ENCODE data around the gene CHST12.

Gene CHST12

DNA sequence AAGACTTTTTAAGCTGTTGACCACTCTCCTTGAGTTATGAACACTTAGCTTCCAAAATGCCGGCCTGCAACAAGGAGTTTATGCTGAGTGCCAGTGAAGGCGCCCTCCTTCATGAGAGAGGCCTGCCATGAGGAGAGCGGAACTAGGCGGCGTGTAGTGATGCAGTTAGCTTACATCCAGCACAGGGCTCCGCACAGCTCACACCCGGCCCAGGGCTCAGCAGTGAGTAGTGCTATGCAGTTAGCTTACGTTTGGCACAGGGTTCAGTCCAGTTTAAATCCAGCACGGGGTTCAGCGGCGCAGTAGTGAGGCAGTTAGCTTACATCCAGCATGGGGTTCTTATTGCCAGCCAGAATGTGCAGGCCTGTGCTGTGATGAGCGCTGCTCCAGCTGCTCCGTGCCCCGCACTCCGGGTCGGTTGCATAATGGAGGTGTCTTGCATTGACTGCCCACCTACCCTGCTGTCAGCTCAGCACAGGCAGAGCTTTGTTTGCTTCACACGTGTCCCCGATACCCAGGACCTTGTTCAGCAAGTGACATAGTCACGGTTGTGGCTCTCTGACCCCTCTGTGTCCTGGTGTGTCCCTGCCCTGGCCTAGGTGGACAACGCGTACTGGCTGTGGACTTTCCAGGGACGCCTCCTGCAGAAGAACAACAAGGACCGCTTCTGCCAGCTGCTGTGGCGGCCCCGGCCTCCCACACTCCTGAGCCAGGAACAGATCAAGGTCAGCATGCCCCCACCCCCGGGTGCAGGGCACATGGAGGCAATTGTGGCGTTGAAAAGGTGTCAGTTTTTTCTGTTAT, 26.9 kb upstream of the CHST12 start:
- TF ChIP-seq TAF1 (IDR thresholded peaks at IDR 0.05; ENCODE audit: borderline replicate concordance, insufficient read depth, low read length) = no peak
- TF ChIP-seq SIN3A (IDR thresholded peaks at IDR 0.05; ENCODE audit: borderline replicate concordance, insufficient read depth, low read length) = no peak
- TF ChIP-seq, protein P1, sequence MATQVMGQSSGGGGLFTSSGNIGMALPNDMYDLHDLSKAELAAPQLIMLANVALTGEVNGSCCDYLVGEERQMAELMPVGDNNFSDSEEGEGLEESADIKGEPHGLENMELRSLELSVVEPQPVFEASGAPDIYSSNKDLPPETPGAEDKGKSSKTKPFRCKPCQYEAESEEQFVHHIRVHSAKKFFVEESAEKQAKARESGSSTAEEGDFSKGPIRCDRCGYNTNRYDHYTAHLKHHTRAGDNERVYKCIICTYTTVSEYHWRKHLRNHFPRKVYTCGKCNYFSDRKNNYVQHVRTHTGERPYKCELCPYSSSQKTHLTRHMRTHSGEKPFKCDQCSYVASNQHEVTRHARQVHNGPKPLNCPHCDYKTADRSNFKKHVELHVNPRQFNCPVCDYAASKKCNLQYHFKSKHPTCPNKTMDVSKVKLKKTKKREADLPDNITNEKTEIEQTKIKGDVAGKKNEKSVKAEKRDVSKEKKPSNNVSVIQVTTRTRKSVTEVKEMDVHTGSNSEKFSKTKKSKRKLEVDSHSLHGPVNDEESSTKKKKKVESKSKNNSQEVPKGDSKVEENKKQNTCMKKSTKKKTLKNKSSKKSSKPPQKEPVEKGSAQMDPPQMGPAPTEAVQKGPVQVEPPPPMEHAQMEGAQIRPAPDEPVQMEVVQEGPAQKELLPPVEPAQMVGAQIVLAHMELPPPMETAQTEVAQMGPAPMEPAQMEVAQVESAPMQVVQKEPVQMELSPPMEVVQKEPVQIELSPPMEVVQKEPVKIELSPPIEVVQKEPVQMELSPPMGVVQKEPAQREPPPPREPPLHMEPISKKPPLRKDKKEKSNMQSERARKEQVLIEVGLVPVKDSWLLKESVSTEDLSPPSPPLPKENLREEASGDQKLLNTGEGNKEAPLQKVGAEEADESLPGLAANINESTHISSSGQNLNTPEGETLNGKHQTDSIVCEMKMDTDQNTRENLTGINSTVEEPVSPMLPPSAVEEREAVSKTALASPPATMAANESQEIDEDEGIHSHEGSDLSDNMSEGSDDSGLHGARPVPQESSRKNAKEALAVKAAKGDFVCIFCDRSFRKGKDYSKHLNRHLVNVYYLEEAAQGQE (IDR thresholded peaks at IDR 0.05; ENCODE audit: insufficient read depth in 1 of 2, low read depth in 2 of 2, low read length in 2 of 2) = no peak
- no peak for TF ChIP-seq POLR2AphosphoS5 (IDR thresholded peaks at IDR 0.05; ENCODE audit: low read depth, low read length)
- TF ChIP-seq FOXP2 (optimal IDR thresholded peaks at IDR 0.05; ENCODE audit: borderline replicate concordance, extremely low read depth, extremely low read length, insufficient read depth) = no peak

DNA sequence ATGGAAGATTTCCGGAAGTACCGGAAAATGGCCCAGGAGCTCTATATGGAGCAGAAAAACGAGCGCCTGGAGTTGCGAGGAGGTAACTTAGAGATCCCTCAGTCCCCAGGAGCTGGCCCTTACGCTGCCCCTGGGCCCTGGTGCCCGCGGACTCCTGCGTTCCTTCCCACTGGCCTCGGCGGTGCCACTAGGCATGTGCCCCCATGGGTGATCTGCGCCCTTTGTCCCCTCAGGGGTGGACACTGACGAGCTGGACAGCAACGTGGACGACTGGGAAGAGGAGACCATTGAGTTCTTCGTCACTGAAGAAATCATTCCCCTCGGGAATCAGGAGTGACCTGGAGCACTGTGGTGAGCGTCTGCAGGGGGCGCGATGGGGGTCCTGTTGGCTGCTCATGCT, 24.2 kb upstream of the CHST12 start:
- TF ChIP-seq TAF1 (IDR thresholded peaks at IDR 0.05; ENCODE audit: borderline replicate concordance, insufficient read depth, low read length) (no peak), SIN3A (IDR thresholded peaks at IDR 0.05; ENCODE audit: borderline replicate concordance, insufficient read depth, low read length) (no peak)

DNA sequence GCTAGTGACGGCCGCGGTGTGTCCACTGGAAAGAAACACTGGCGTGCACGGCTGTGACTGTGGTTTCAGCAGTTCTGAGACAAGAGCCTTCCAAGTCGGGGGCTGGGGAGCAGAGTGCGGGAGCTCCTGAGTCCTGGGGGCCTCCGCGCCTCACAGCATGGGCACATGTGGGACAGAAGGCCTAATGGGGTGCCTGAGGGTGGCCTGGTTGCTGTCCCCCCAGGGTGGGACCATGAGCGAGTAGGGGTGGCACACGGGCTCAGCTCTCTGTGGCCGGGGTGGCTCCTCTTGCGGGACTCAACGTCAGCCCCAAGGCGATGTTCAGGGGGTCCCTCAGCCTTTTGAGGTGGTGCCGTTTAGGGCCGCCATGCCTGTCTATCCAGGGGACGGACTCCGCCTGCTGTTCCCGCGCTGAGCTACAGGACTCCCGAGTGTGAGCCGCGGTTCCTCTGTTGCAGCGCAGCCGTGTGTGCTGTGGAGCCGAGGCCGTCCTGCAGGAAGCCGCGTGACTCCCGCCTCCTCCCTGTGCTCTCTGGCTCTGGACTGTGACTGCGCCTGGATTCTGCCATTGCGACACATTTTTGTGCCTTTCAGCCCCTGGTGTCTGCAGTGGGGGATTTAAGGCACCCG, 23.5 kb upstream of the CHST12 start:
- TF ChIP-seq SIN3A (IDR thresholded peaks at IDR 0.05; ENCODE audit: borderline replicate concordance, insufficient read depth, low read length) (no peak), TAF1 (IDR thresholded peaks at IDR 0.05; ENCODE audit: borderline replicate concordance, insufficient read depth, low read length) (no peak), FOXP2 (optimal IDR thresholded peaks at IDR 0.05; ENCODE audit: borderline replicate concordance, extremely low read depth, extremely low read length, insufficient read depth) (no peak), POLR2AphosphoS5 (IDR thresholded peaks at IDR 0.05; ENCODE audit: low read depth, low read length) (no peak)
- TF ChIP-seq, protein P1 (IDR thresholded peaks at IDR 0.05; ENCODE audit: insufficient read depth in 1 of 2, low read depth in 2 of 2, low read length in 2 of 2) = no peak

DNA sequence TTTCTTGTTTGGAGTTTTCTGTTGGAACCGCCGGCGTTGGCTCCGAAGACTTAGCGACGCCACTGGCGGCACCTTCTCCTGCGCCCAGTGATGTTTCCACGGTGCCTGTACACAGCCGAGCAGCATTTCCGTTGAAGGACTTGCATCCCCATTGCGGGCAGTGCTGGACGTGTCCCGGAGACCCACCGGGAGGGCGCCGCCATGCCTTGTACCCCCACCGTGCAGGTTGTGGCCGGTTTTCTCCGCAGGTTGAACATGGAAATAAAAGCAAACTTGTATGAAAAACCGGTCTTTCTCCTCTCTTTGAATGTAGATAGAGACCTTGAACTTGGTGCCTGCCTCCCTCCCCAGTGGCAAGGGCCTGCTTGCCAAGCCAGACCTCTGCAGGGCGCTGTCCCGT, 22.9 kb upstream of the CHST12 start:
- TF ChIP-seq, protein P1 (IDR thresholded peaks at IDR 0.05; ENCODE audit: insufficient read depth in 1 of 2, low read depth in 2 of 2, low read length in 2 of 2) = no peak
- TF ChIP-seq SIN3A (IDR thresholded peaks at IDR 0.05; ENCODE audit: borderline replicate concordance, insufficient read depth, low read length) (no peak), FOXP2 (optimal IDR thresholded peaks at IDR 0.05; ENCODE audit: borderline replicate concordance, extremely low read depth, extremely low read length, insufficient read depth) (no peak), POLR2AphosphoS5 (IDR thresholded peaks at IDR 0.05; ENCODE audit: low read depth, low read length) (no peak), TAF1 (IDR thresholded peaks at IDR 0.05; ENCODE audit: borderline replicate concordance, insufficient read depth, low read length) (no peak)

DNA sequence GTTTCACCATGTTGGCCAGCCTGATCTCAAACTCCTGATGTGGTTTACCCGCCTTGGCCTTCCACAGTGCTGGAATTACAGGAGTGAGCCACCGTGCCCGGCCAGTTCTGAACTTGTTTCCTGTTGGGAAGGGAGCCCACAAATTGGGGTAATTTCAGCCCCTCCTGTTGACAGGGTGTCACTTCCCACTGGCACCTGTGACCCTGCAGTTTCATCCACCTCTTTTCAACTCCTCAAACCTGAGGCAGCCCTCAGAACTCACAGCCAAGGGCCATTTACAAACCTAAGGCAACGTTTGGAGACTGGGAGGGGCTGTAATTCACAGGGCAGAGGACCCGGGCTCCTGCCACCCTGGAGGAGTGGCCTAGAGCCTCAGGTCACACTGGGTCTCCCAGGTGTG, 22.2 kb upstream of the CHST12 start:
- TF ChIP-seq, protein P1 (IDR thresholded peaks at IDR 0.05; ENCODE audit: insufficient read depth in 1 of 2, low read depth in 2 of 2, low read length in 2 of 2) = no peak
- TF ChIP-seq SIN3A (IDR thresholded peaks at IDR 0.05; ENCODE audit: borderline replicate concordance, insufficient read depth, low read length) (no peak), FOXP2 (optimal IDR thresholded peaks at IDR 0.05; ENCODE audit: borderline replicate concordance, extremely low read depth, extremely low read length, insufficient read depth) (no peak), POLR2AphosphoS5 (IDR thresholded peaks at IDR 0.05; ENCODE audit: low read depth, low read length) (no peak), TAF1 (IDR thresholded peaks at IDR 0.05; ENCODE audit: borderline replicate concordance, insufficient read depth, low read length) (no peak)

Data from PFSK-1 (cell line).